K562 (cell line): ENCODE results near the gene MCC. TPM values are rescaled to one million over a fixed set of nuclear protein-coding genes. Genes with fewer than 3 reads are reported as not detected.
A peak's percentile ranks its signal among the peaks of the same experiment; 100 is the strongest.

Source experiments
- ATAC-seq: fragments of 200-7000 bp; cut with Tn5 transposase; 3 replicates; pipeline ENCODE4 v1.9.1; 2020; ENCODE audit warnings: moderate library complexity
- BruUV-seq: library from RNA; stranded (reverse); fragments of 400-500 nt; replicated peaks from 2 replicates; lab custom pipeline; 2021; lab: Mats Ljungman, UMichigan
- CTCF ChIA-PET: fragments of 300-600 bp; formaldehyde crosslinking; extraction: SDS; loops from one replicate; lab custom pipeline; 2021; ENCODE audit warnings: low intra/inter-chr PET ratio; lab: Yijun Ruan, JAX
- POLR2A ChIA-PET: fragments of 300-600, 350-650 bp; sonication (Branson Sonifier 250); formaldehyde crosslinking; extraction: SDS; loops from one replicate; lab custom pipeline; 2021; ENCODE audit warnings: antibody characterized with exemption, inconsistent platforms; lab: Yijun Ruan, JAX
- DNase-seq, 4 experiments: peaks; one replicate each; pipeline versions ENCODE4 v3.0.0 to v3.0.0-alpha.2; 2011 to 2018; ENCODE audit warnings: low spot score in 3 of 4, mixed read lengths in 3 of 4; ENCODE audit errors: extremely low read depth in 1 of 4
- FAIRE-seq: peaks from 2 replicates; lab custom pipeline; 2011; peaks lifted over from hg19 to GRCh38; lab: Jason Lieb, UNC
- H2AFZ ChIP-seq: 2 replicates; pipeline ENCODE4 v1.6.0; 2011; ENCODE audit warnings: low read depth, low read length, control low read depth, inconsistent platforms
- H3K27ac ChIP-seq: fragments of 200-600 bp; 3 replicates; pipeline ENCODE4 v1.8.0; 2011; ENCODE audit warnings: low read depth, mild to moderate bottlenecking, control low read depth, inconsistent platforms, low read length, moderate library complexity, mixed read lengths; ENCODE audit errors: extremely low read depth
- H3K27me3 ChIP-seq, 2 experiments: fragments of 300-600 bp in 1 of 2; 2 replicates in 1 of 2; 3 replicates in 1 of 2; pipeline versions ENCODE4 v1.6.0 to v1.8.0; 2011; ENCODE audit warnings: inconsistent platforms in 2 of 2, low read length in 2 of 2, mild to moderate bottlenecking in 1 of 2, mixed read lengths in 1 of 2, moderate library complexity in 1 of 2; ENCODE audit not compliant: control insufficient read depth in 2 of 2, insufficient read depth in 2 of 2
- H3K36me3 ChIP-seq: fragments of 300-600 bp; 3 replicates; pipeline ENCODE4 v1.8.0; 2011; ENCODE audit warnings: mild to moderate bottlenecking, low read length, inconsistent platforms; ENCODE audit not compliant: control insufficient read depth, insufficient read depth
- H3K4me1 ChIP-seq, 2 experiments: fragments of 200-600 bp in 1 of 2; replicated peaks in 1 of 2; 2 replicates in 1 of 2; 3 replicates in 1 of 2; pipeline versions ENCODE4 v1.5.1 to v1.8.0; 2011; ENCODE audit warnings: inconsistent platforms in 2 of 2, low read length in 2 of 2, mild to moderate bottlenecking in 1 of 2, mixed read lengths in 1 of 2, moderate library complexity in 1 of 2; ENCODE audit not compliant: control insufficient read depth in 2 of 2, insufficient read depth in 2 of 2
- H3K4me2 ChIP-seq: 2 replicates; pipeline ENCODE4 v1.6.1; 2011; ENCODE audit warnings: low read length, control low read depth, inconsistent platforms, mixed read lengths; ENCODE audit not compliant: insufficient read depth
- H3K4me3 ChIP-seq: fragments of 200-600 bp; sonication (generic), shearing (Covaris generic); 2 replicates; pipeline ENCODE4 v1.5.1; 2016; ENCODE audit warnings: control low read depth, inconsistent platforms
- H3K79me2 ChIP-seq: fragments of 200-600 bp; 3 replicates; pipeline ENCODE4 v1.8.0; 2011; ENCODE audit warnings: low read length, inconsistent platforms; ENCODE audit not compliant: control insufficient read depth, insufficient read depth
- H3K9ac ChIP-seq, 2 experiments: 2 replicates each; pipeline versions ENCODE4 v1.6.0 to v1.6.1; 2011; ENCODE audit warnings: low read depth in 2 of 2, low read length in 2 of 2, control low read depth in 1 of 2, inconsistent platforms in 1 of 2, mild to moderate bottlenecking in 1 of 2, mixed read lengths in 1 of 2; ENCODE audit not compliant: insufficient read depth in 1 of 2
- H3K9me1 ChIP-seq: one replicate; pipeline ENCODE4 v1.6.0; 2011; ENCODE audit warnings: inconsistent platforms, mild to moderate bottlenecking, low read length, moderate library complexity; ENCODE audit not compliant: control insufficient read depth, insufficient read depth
- H3K9me3 ChIP-seq: replicated peaks from 2 replicates; pipeline ENCODE4 v1.5.1; 2011; ENCODE audit warnings: low read depth, low read length, inconsistent platforms; ENCODE audit not compliant: control insufficient read depth, insufficient read depth
- H4K20me1 ChIP-seq: replicated peaks from 2 replicates; pipeline ENCODE4 v1.6.1; 2011; ENCODE audit warnings: low read length, inconsistent platforms, mixed read lengths; ENCODE audit not compliant: control insufficient read depth, insufficient read depth
- HEY1 ChIP-seq: fragments of 250-450 bp; sonication (Bioruptor Pico); IDR thresholded peaks from 2 replicates; pipeline ENCODE4 v1.5.0; 2020; ENCODE audit warnings: mild to moderate bottlenecking, moderate library complexity, borderline replicate concordance
- RBM25 ChIP-seq: fragments of 200-400 bp; formaldehyde crosslinking; IDR thresholded peaks from 2 replicates; pipeline ENCODE4 v1.6.1; 2018; ENCODE audit warnings: low read length, low read depth, moderate library complexity; ENCODE audit not compliant: severe bottlenecking
- USF1 ChIP-seq: sonication (generic); formaldehyde crosslinking; IDR thresholded peaks from 2 replicates; pipeline ENCODE4 v1.9.0; 2022; ENCODE audit warnings: mild to moderate bottlenecking, missing genetic modification reagents
- ZNF146 ChIP-seq: IDR thresholded peaks from one replicate; pipeline ENCODE4 v1.6.1; 2018; ENCODE audit warnings: missing compliant biosample characterization; ENCODE audit not compliant: unreplicated experiment
- in situ Hi-C: fragments of 300-500 bp; cut with MboI; formaldehyde crosslinking; loops from 4 replicates; pipeline ENCODE4 v1.15.0; 2018; ENCODE audit warnings: inconsistent platforms, mixed read lengths
- intact Hi-C: fragments of 100-400 bp; cut with micrococcal nuclease; formaldehyde crosslinking; loops from 2 replicates; pipeline ENCODE4 v1.14.2; 2022
- polyA plus RNA-seq, 8 experiments: library from polyadenylated mRNA; depleted of rRNA in 4 of 8; stranded (reverse) in 5 of 8; unstranded in 3 of 8; fragments of >200 nt; fragmentation: Nextera tagmentation in 2 of 8; fragmentation: Illumina TruSeq in 1 of 8; extraction: Ambion mirVana in 2 of 8; extraction: Trizol in 1 of 8; gene quantifications; 2 replicates each; pipeline versions ENCODE4 v1.2.1 to v1.2.3, GENCODE V29; 2011 to 2014; ENCODE audit warnings: inconsistent platforms in 1 of 8, missing spikeins in 1 of 8
- total RNA-seq, 7 experiments: library from RNA; depleted of rRNA in 6 of 7; stranded (reverse); fragments of >200 nt in 6 of 7; fragmentation: Illumina TruSeq in 2 of 7; extraction: Trizol in 2 of 7; gene quantifications; 2 replicates each; pipeline versions ENCODE4 v1.2.1 to v1.2.3, GENCODE V29; 2011 to 2021; ENCODE audit warnings: low replicate concordance in 1 of 7

Gene MCC
- total and polyA plus RNA-seq, 9 of the 15 experiments (the other 6 are each of a cell fraction or from before 2014, with no cell fraction given) = 0.04 to 0.24 (median 0.06) TPM; not detected in 1

- H3K36me3 ChIP-seq = peaks cover 47% of the 10 kb centered on the region
- no peaks in the 10 kb centered on the region for H4K20me1 ChIP-seq
- BruUV-seq = no TSS peak
- no peaks in the 10 kb centered on the region for H3K9me1 ChIP-seq
- no peaks in the 10 kb centered on the region for H3K27me3 ChIP-seq
- H2AFZ ChIP-seq = no peak overlapping the region
- DNase-seq (no peak), FAIRE-seq (no peak), ATAC-seq (no peak)
- in situ Hi-C loops = no loop called here
- peaks cover 36% of the 10 kb centered on the region; the same call in 2 of the 3 replicates for H3K79me2 ChIP-seq
- ChIA-PET POLR2A (no interaction called here), CTCF (no interaction called here)
- no peak overlapping the region for H3K4me2 ChIP-seq
- H3K27ac ChIP-seq = no peak overlapping the region
- no peaks in the 10 kb centered on the region for H3K9me3 ChIP-seq
- intact Hi-C loops = no loop called here
- H3K4me3 ChIP-seq = no peak overlapping the region
- TF ChIP-seq RBM25 = peak; percentile 43
- no peak for TF ChIP-seq HEY1 (CRISPR knock-in tag)
- TF ChIP-seq ZNF146 = peak; percentile 57
- no peak for TF ChIP-seq USF1 (CRISPR knock-in tag)
- H3K4me1 ChIP-seq = no peaks in the 10 kb centered on the region
- H3K9ac ChIP-seq = no peak overlapping the region
These were observed 32.6 kb upstream of the MCC start for GRCh38 chr5:113520899-113521298.

GRCh38 chr5:113520429-113520828 lies 32.2 kb upstream of the MCC start:
- ATAC-seq (no peak; the same call in 2 of the 3 replicates), FAIRE-seq (no peak), DNase-seq (no peak)
- Histone ChIP-seq H3K36me3 (peaks cover 52% of the 10 kb centered on the region), H3K9me3 (no peaks in the 10 kb centered on the region), H3K79me2 (peaks cover 40% of the 10 kb centered on the region), H4K20me1 (no peaks in the 10 kb centered on the region), H3K4me2 (no peak overlapping the region), H3K9me1 (no peaks in the 10 kb centered on the region), H3K27ac (no peak overlapping the region), H3K4me3 (no peak overlapping the region), H3K27me3 (no peaks in the 10 kb centered on the region), H2AFZ (no peak overlapping the region), H3K9ac (no peak overlapping the region), H3K4me1 (no peaks in the 10 kb centered on the region; a peak in 1 of 5 replicates)
- in situ Hi-C loops (no loop called here), intact Hi-C loops (no loop called here)
- ChIA-PET CTCF (no interaction called here), POLR2A (no interaction called here)
- BruUV-seq = no TSS peak
